Thyroid gland (tissue), 4 donors: ENCODE data around the gene SPTLC3. TPM values are rescaled to one million over a fixed set of nuclear protein-coding genes. Genes with fewer than 3 reads are reported as not detected.

ENCODE experiments used
- DNase-seq, 2 donors: peaks; one replicate each; pipeline ENCODE4 v3.0.0-alpha.2; 2019
- H3K27ac ChIP-seq, 3 donors: fragments of 200-600 bp; sonication (generic); 1 replicate in 2 of 3; 2 replicates in 1 of 3; pipeline ENCODE4 v1.5.1; 2016 to 2019; ENCODE audit warnings: mild to moderate bottlenecking in 1 of 3, moderate library complexity in 1 of 3
- H3K27me3 ChIP-seq: fragments of 200-600 bp; sonication (generic); one replicate; pipeline ENCODE4 v1.5.1; 2019
- H3K36me3 ChIP-seq, 2 donors: fragments of 200-600 bp; sonication (generic); one replicate each; pipeline ENCODE4 v1.5.1; 2016 to 2019
- H3K4me1 ChIP-seq, 2 donors: fragments of 200-600 bp; sonication (generic); one replicate each; pipeline ENCODE4 v1.5.1; 2017 to 2019
- H3K4me3 ChIP-seq, 3 donors: fragments of 200-600 bp; sonication (generic); replicated peaks in 1 of 3; 1 replicate in 2 of 3; 2 replicates in 1 of 3; pipeline ENCODE4 v1.5.1; 2016; ENCODE audit warnings: mild to moderate bottlenecking in 1 of 3
- H3K9me3 ChIP-seq: fragments of 200-600 bp; sonication (generic); one replicate; pipeline ENCODE4 v1.5.1; 2017
- POLR2A ChIP-seq, 2 donors: fragments of 450-650 bp; IDR thresholded peaks; one replicate each; pipeline ENCODE4 v1.6.1; 2017; ENCODE audit warnings: antibody characterized with exemption in 2 of 2, mild to moderate bottlenecking in 2 of 2, moderate library complexity in 1 of 2
- whole genome bisulfite sequencing, 2 donors: methylation state at CpG; one replicate each; pipeline ENCODE4 v1.1.5; 2017; 5-methylcytosine and 5-hydroxymethylcytosine counted together
- intact Hi-C: fragments of 100-400 bp; cut with DNase I; formaldehyde crosslinking; loops from one replicate; pipeline ENCODE4 v1.15.1; 2023
- total RNA-seq, 4 donors: library from RNA; depleted of rRNA; stranded (reverse); fragments of >200 nt; gene quantifications; one replicate each; pipeline ENCODE4 v1.2.3, GENCODE V29; 2016
- TF ChIP-seq, protein P1 (sequence below), 6 experiments: fragments of 200-600 bp in 3 of 6; fragments of 450-650 bp in 3 of 6; sonication (generic) in 3 of 6; IDR thresholded peaks; one replicate each; pipeline ENCODE4 v1.5.1; 2016 to 2019; ENCODE audit warnings: antibody characterized with exemption in 6 of 6, mild to moderate bottlenecking in 2 of 6, inconsistent platforms in 1 of 6, moderate library complexity in 1 of 6

SPTLC3 gene
- total RNA-seq, 4 donors from 2014 or later, result 33.8 to 71.5 (median 37.7) TPM

DNA sequence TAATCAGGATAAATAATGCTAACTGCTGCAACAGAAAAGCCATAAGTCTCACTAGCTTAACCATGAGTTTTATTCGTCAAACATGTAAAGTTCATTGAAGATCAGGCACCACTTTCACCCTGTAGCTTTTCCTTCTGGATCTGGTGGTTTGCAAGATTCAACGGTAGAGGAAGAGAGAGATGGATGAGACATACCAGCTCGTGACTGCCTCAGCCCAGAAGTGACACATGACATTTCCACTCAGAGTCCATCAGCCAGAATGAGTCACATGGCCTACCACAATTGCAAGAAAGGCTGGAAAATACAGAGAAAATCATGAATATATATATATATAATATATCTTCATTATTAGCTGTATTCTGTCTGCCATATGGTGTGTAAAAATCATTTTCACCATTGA lies 29.0 kb downstream of the SPTLC3 start:
- Histone ChIP-seq H3K9me3 (no peaks in the 10 kb centered on the region), H3K27me3 (no peaks in the 10 kb centered on the region), H3K27ac (no peak overlapping the region), H3K4me1 (peaks cover 0 to 12% of the 10 kb centered on the region in 2 donors), H3K4me3 (no peak overlapping the region), H3K36me3 (no peaks in the 10 kb centered on the region)
- 75 to 92% methylated on average over 3 of the region's 3 CpGs for WGBS, 2 donors
- intact Hi-C loops, result no loop called here
- no peak for DNase-seq
- TF ChIP-seq POLR2A (IDR thresholded peaks at IDR 0.05), result no peak
- TF ChIP-seq, protein P1, sequence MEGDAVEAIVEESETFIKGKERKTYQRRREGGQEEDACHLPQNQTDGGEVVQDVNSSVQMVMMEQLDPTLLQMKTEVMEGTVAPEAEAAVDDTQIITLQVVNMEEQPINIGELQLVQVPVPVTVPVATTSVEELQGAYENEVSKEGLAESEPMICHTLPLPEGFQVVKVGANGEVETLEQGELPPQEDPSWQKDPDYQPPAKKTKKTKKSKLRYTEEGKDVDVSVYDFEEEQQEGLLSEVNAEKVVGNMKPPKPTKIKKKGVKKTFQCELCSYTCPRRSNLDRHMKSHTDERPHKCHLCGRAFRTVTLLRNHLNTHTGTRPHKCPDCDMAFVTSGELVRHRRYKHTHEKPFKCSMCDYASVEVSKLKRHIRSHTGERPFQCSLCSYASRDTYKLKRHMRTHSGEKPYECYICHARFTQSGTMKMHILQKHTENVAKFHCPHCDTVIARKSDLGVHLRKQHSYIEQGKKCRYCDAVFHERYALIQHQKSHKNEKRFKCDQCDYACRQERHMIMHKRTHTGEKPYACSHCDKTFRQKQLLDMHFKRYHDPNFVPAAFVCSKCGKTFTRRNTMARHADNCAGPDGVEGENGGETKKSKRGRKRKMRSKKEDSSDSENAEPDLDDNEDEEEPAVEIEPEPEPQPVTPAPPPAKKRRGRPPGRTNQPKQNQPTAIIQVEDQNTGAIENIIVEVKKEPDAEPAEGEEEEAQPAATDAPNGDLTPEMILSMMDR (IDR thresholded peaks at IDR 0.05), result no peak

DNA sequence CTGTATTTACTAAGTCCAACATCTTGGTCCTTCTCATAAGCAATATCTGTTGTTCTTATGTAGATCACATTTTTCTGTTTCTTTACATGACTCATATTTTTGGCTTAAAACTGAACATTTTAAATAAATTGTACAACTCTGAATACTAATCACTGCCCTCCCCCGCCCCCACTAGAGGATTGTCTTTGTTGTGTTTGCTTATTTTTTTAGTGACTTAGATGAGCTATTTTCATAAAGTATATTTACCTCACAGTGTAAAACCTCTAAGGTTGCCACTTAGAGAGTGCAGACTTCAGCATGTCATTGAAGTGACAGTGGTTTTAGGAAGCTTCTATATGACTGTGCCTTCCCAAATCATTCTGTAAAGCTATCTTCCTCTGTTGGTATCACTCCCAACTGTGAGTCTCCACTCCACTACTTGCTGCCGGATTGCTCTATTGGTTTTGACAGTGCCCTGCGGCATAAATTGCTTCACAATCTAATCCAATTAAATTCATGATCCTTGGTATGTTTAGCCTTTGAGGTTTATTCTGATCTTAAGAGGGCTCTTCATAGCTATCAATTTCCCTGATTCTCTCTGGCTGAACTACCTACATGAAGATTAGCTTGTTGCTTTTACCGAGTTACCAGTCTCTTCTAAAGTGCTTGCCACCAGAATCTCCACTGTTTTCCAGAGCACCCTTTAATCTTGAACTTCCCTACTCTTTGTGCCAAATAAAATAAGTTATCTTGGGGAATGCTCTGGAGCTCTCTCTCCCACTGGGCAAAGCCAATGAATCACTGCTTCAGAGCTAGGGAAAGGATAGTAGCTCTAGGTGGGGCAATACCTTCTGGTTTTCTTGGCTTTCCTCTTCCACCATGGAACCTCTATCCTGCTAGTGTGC lies 33.0 kb downstream of the SPTLC3 start:
- no peak for DNase-seq
- Histone ChIP-seq H3K4me3 (no peak overlapping the region), H3K27me3 (no peaks in the 10 kb centered on the region), H3K9me3 (no peaks in the 10 kb centered on the region), H3K27ac (no peak overlapping the region), H3K36me3 (no peaks in the 10 kb centered on the region), H3K4me1 (peaks cover 0 to 17% of the 10 kb centered on the region in 2 donors)
- TF ChIP-seq, protein P1 (IDR thresholded peaks at IDR 0.05), result no peak
- intact Hi-C loops, result no loop called here
- 79 to 81% methylated on average over 4 of the region's 4 CpGs for WGBS, 2 donors

DNA sequence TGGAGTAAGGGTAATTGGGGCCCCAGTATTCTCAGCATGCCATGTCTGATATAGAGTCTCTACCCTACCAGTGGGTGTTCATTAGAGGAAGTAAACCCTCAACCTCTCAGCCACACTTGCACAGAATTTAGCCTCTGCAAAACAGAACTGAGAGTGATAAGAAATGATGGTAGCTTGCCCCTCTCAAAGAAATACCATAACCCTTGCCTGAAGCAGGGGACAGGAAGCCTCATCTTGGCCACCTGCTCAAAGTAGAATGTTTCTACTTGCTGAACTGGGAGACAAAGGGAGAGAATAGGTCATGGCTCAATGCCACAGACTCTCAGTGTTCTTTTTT lies 33.7 kb downstream of the SPTLC3 start:
- no peak overlapping the region for H3K4me3 ChIP-seq
- no peaks in the 10 kb centered on the region for H3K36me3 ChIP-seq
- H3K27me3 ChIP-seq, result no peaks in the 10 kb centered on the region
- intact Hi-C loops, result no loop called here
- TF ChIP-seq, protein P1 (IDR thresholded peaks at IDR 0.05), result no peak
- TF ChIP-seq POLR2A (IDR thresholded peaks at IDR 0.05), result no peak
- H3K27ac ChIP-seq, result no peak overlapping the region
- H3K4me1 ChIP-seq, result peaks cover 0 to 17% of the 10 kb centered on the region in 2 donors
- H3K9me3 ChIP-seq, result no peaks in the 10 kb centered on the region
- DNase-seq, result no peak

DNA sequence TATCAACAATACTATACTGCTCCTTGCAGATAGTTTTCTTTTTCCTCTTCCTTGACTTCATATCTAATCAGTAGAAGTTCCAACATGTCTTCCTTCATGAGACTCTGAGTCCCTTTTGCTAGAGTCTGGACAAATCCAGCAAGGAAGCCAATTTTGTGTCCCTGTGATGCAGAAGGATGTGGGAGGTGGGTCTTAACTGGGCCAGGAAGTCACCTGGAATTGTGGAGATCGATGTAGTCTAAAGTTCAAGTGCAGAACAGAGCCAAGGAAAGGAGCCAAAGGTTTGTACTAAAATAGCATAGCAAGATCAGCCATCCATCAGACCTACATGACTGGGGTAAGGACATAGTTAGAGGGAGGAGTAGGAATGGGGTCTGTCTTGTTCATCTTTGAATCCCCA lies 37.6 kb downstream of the SPTLC3 start:
- Histone ChIP-seq H3K36me3 (no peaks in the 10 kb centered on the region), H3K27me3 (no peaks in the 10 kb centered on the region), H3K4me3 (no peak overlapping the region), H3K9me3 (no peaks in the 10 kb centered on the region), H3K4me1 (peaks cover 0 to 17% of the 10 kb centered on the region in 2 donors), H3K27ac (no peak overlapping the region)
- 50 to 81% methylated on average over 1 of the region's 1 CpG for WGBS, 2 donors
- intact Hi-C loops, result no loop called here
- TF ChIP-seq, protein P1 (IDR thresholded peaks at IDR 0.05), result no peak
- TF ChIP-seq POLR2A (IDR thresholded peaks at IDR 0.05), result no peak
- no peak for DNase-seq

DNA sequence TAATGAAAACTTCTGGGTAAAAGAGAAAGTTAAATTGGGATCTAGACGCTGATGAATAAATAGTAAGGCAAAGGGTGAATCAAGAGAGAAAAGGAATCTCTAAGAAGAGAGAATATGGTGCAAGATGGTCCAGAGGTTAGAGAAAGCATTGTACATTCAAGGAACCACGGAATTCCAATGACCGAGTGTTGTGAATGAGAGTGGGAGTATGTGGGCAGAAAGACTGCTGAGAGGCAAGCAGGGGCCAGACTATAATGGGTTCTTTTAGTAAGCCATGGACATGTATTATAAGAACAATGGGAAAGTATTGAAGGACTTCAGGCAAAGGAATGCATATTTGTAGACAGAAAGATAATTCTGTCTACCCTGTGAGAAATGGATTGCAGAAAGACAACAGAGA lies 45.2 kb downstream of the SPTLC3 start:
- TF ChIP-seq, protein P1 (IDR thresholded peaks at IDR 0.05), result no peak
- no peak for TF ChIP-seq POLR2A (IDR thresholded peaks at IDR 0.05)
- DNase-seq, result no peak
- Histone ChIP-seq H3K9me3 (no peaks in the 10 kb centered on the region), H3K36me3 (no peaks in the 10 kb centered on the region), H3K4me1 (no peaks in the 10 kb centered on the region), H3K4me3 (no peak overlapping the region), H3K27me3 (no peaks in the 10 kb centered on the region), H3K27ac (no peak overlapping the region)
- 61 to 76% methylated on average over 3 of the region's 3 CpGs for WGBS, 2 donors
- intact Hi-C loops, result no loop called here
